ENCODE measurements around the gene SREBF1. TPM values are rescaled to one million over a fixed set of nuclear protein-coding genes. Genes with fewer than 3 reads are reported as not detected.

SREBF1 gene
- total RNA-seq, 1 donor from 2014 or later = 83.0 TPM

DNA sequence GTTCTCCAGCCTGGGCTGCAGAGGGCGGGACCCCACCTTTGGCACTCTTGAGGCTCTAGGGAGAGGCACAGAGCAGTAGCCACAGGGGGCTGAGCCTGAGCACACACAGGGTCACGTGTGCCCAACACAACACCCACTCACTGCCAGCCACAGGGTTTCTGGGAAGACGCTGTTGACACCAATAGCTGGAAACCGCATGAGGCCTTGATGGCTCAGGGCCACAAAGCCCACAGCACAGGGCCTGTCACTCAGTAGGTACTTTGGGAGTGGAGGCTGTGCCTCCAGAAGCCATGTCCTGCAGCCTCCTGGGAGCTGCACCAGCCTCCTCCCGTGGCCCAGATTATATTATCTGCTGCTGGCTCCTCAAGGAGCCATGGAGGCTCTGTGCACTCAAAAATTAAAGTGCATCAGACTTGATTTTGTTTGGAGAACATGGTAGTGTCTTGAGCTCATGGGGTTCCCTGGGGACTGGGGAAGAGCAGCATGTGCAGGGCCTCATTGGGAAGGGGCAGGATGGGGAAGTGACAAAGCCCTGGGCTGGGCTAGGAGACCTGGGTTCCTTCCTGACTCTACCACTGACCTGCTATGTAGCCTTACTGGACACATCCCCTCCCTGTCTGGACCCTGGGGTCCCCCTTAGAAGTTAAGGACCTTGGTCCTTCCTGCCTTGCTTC, 12.5 kb upstream of the SREBF1 start:
- no peak for TF ChIP-seq CTCF (IDR thresholded peaks at IDR 0.05; ENCODE audit: insufficient read depth, low read length, poor library complexity, severe bottlenecking)
- Histone ChIP-seq H3K36me3 (ENCODE audit: control insufficient read depth, insufficient read depth, low read length) (no peaks in the 10 kb centered on the region), H3K27me3 (ENCODE audit: control insufficient read depth, insufficient read depth, low read length) (no peaks in the 10 kb centered on the region), H3K4me3 (ENCODE audit: low read depth, low read length) (no peak overlapping the region)
- no peak for DNase-seq (ENCODE audit: low read depth)

DNA sequence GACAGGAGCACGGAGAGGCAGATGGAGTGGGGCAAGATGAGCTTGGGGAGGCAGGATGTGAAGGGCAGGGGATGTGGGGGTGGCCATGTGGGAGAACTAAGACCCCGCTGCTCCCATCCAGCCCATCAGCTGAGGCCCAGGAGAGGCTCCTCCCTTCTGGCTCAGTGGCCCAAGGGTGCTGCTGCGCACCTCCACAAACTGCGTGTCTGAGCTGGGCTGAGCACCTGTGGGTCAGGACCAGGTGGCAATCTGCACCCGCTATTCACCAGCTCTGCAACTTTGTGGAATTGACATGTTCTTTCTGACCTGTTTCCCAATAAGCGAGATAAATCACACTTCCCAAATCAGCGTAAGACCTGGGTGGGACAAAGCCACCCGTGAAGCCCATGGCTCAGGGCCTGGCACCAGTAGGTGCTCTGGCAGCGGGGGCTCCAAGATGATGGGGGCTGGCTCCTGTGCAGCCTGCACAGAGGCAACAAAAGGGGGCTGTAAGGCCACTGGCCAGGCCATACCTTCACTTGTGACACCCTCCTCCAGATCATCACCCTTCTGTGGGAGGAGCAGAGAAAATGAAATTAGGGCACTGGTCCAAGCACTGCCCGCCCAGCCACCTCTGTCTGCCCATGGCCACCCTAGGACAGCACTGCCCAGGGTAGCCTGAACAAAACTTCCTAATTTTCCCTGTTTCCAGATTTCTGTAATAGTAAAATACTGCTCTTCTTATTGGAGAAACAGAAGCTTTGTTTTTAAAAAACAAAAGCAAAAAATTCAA, 11.7 kb upstream of the SREBF1 start:
- H3K27me3 ChIP-seq (ENCODE audit: control insufficient read depth, insufficient read depth, low read length) = no peaks in the 10 kb centered on the region
- H3K36me3 ChIP-seq (ENCODE audit: control insufficient read depth, insufficient read depth, low read length) = no peaks in the 10 kb centered on the region
- H3K4me3 ChIP-seq (ENCODE audit: low read depth, low read length) = no peak overlapping the region
- DNase-seq (ENCODE audit: low read depth) = no peak
- no peak for TF ChIP-seq CTCF (IDR thresholded peaks at IDR 0.05; ENCODE audit: insufficient read depth, low read length, poor library complexity, severe bottlenecking)

DNA sequence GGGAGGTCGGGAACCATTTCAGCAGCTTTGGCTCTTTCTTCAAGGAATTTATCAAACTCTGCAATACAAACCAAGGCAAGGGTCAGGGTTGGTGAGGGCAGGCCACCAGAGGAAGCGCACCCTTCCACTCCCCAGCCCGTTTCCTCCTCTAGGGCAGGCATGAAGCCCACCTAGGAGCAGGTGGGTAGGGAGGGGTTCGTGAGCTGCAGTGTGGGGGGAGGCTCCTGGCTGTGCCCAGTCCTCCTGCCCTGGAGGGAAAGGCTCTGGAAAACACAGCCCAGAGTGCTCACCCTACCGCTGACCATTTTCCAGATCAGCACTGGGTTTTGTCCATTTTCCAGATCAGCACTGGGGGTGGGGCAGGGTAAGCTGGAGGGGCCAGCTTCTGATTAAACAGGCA, 10.9 kb upstream of the SREBF1 start:
- TF ChIP-seq CTCF (IDR thresholded peaks at IDR 0.05; ENCODE audit: insufficient read depth, low read length, poor library complexity, severe bottlenecking) = no peak
- Histone ChIP-seq H3K4me3 (ENCODE audit: low read depth, low read length) (no peak overlapping the region), H3K36me3 (ENCODE audit: control insufficient read depth, insufficient read depth, low read length) (no peaks in the 10 kb centered on the region), H3K27me3 (ENCODE audit: control insufficient read depth, insufficient read depth, low read length) (no peaks in the 10 kb centered on the region)
- no peak for DNase-seq (ENCODE audit: low read depth)

- TF ChIP-seq CTCF (IDR thresholded peaks at IDR 0.05; ENCODE audit: insufficient read depth, low read length, poor library complexity, severe bottlenecking) = no peak
- DNase-seq (ENCODE audit: low read depth) = no peak
- no peaks in the 10 kb centered on the region for H3K27me3 ChIP-seq (ENCODE audit: control insufficient read depth, insufficient read depth, low read length)
- no peaks in the 10 kb centered on the region for H3K36me3 ChIP-seq (ENCODE audit: control insufficient read depth, insufficient read depth, low read length)
- no peak overlapping the region for H3K4me3 ChIP-seq (ENCODE audit: low read depth, low read length)
Measured at GRCh38 chr17:17847118-17847689, 10.4 kb upstream of the SREBF1 start.

- no peak for TF ChIP-seq CTCF (IDR thresholded peaks at IDR 0.05; ENCODE audit: insufficient read depth, low read length, poor library complexity, severe bottlenecking)
- H3K36me3 ChIP-seq (ENCODE audit: control insufficient read depth, insufficient read depth, low read length) = no peaks in the 10 kb centered on the region
- no peak for DNase-seq (ENCODE audit: low read depth)
- H3K4me3 ChIP-seq (ENCODE audit: low read depth, low read length) = no peak overlapping the region
- no peaks in the 10 kb centered on the region for H3K27me3 ChIP-seq (ENCODE audit: control insufficient read depth, insufficient read depth, low read length)
Measured at GRCh38 chr17:17846645-17847044, 9.9 kb upstream of the SREBF1 start.
